NCI-H345 (cell line): ENCODE measurements around the gene BHLHE41.

Source experiments
- DNase-seq: peaks from one replicate; lab custom pipeline; 2025; lab: John Stamatoyannopoulos, UW

Gene BHLHE41

DNA sequence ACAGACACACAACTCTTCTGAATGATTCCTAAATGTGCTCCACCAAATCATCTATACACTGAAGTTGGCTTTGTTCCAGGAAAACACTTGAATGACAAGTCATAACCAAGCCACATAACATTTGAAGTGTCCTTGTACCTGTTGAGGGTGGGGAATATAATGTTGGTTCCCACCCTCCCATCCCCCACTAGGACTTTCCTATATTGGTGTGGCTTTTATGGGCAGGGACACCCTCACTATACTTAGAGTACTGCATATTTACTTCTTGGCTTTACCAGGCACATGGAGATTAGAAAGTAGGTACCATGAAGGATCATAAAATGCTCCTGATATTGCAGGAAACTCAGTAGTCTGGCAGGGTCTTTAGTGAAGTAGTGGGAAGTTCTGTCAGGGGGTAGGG, 9.7 kb upstream of the BHLHE41 start:
- DNase-seq, result no peak

DNA sequence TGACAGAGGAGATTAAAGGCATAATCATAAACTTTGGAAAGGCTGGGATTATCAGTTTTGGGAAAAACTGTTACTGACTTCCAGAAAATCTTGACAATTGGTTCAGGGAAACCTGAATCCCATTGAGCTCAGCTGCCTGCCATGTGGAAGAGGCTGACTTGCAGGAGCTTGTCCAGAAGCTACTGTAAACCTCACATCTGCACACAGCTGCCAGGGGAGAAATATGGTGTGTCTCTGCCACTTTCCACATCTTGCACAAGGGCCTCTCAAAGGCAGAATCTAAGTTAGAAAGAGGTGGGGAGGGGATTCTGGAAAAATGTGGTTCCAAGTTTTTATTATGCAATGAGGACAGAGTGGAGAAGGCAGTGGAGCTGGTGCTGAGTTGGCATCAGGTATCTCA, 8.7 kb upstream of the BHLHE41 start:
- DNase-seq, result no peak

- no peak for DNase-seq
Measured at GRCh38 chr12:26132866-26133265, 8.0 kb upstream of the BHLHE41 start.

- DNase-seq, result no peak
Measured at GRCh38 chr12:26131936-26132335, 7.1 kb upstream of the BHLHE41 start.

GRCh38 chr12:26130728-26131127, 5.9 kb upstream of the BHLHE41 start:
- DNase-seq, result no peak

- no peak for DNase-seq
Measured at GRCh38 chr12:26128168-26128567, 3.3 kb upstream of the BHLHE41 start.

DNA sequence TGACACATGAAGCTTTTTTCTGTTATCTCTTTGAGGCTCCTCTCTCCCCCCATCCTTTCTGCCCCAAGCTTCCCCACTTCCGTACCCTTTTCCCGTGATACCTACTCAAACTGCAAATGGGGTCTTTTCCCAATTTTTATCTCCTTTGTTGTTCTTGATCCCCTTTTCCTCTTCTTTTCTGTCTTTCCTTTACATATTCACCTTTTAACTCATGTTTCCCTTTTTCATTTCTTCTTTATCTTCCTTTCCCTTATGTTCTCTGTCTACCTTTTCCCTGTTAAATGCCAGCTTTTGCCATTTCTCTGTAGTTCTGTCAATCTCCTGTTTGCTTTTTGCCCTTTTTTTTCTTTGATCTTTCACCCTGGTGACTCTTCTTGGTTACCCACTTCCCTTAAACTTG, 2.6 kb upstream of the BHLHE41 start:
- DNase-seq, result no peak

GRCh38 chr12:26126340-26127284, 1.8 kb upstream of the BHLHE41 start:
- DNase-seq, result peak; percentile 13

- DNase-seq, result peak; percentile 40
Measured at GRCh38 chr12:26125400-26126339, 833 bp upstream of the BHLHE41 start.

DNA sequence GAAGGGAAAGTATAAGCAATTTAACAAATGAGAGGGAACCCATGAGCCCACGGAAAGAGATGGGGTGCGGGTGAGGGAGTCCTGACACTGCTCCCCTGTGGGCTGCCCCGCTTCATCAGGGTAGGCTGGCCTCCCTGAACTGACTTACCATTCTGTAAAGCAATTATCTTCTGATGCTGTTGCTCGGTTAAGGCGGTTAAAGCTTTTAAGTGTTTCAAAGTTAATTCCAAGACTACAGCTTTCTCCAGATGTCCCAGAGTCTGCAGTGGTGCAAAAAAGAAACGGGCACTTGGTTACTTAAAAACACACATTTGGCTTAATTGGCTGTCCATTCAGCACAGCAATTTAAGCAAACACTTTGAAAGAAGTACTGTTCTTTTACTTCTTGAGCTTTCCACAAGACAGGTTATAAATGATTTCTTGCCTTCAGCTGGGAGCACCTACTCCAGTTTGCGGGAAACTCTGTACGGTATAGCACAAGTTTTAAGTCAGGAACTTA, 1.3 kb downstream of the BHLHE41 start:
- no peak for DNase-seq

DNA sequence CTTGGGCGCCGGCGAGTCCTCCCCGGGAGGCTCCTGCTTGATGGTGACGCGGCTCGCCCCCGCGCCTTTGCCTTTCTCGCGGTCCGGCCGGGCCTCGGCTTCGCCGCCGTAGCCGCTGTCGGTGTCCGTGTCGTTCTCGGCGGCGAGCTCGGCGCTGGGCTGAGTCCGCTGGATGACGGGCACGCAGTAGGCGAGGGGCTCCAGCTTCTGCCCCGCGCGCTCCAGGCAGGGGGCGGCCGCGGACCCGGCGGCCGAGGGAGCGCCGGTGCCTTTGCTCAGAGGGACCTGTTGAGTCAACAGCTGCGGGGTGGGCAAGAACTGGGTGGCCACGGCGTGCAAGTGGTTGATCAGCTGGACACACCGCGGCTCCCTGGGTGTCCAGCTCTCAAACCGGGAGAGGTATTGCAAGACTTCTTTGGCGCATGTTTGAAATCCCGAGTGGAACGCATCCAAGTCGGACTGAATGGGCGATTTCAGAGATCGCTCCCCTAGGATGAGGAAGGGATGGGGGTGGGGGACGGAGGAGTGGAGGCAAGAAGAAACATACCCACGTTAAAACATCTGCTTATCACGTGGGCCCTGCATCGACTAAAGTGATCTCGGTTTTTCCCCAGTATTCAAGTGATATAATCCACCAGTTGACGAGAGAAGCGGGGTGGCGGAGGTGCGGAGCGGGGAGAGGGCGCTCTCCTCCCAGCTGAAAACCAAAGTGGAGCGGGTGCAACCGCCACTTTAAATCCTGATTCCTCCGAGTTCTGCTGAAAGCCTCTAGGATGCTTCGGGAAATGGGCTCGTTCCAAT, 2.0 kb downstream of the BHLHE41 start:
- DNase-seq, result no peak

DNA sequence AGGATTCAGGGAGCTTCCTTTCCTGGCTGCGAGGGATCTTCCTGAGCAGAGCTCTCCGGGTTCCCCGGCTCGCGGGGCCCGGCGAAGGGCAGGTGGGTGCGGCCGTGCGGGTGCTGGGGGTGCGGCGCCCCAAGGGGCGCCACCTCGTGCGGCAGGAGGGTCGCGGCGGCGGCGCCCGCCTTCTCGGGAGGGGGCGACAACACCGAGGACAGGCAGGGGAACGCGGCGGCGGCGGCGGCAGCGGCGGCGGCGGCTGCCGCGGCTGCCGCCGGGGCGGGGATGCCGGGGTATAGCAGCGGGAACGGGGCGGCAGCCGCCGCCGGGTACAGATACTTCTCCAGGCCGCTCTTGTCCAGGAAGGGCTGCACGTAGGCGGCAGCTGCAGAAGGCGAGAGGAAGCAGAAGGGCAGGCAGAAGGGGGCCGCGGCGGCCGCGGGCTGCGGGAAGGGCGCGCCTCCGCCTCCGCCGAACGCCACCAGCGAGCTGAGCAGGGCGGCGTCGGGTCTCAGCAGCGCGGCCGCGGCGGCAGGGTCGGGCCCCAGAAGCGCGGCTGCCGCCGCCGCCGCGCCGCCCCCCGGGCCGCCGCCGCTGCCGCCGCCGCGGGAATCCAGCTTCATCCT, 2.7 kb downstream of the BHLHE41 start:
- no peak for DNase-seq

- DNase-seq, result no peak
Measured at GRCh38 chr12:26121323-26122060, 3.3 kb downstream of the BHLHE41 start.

DNA sequence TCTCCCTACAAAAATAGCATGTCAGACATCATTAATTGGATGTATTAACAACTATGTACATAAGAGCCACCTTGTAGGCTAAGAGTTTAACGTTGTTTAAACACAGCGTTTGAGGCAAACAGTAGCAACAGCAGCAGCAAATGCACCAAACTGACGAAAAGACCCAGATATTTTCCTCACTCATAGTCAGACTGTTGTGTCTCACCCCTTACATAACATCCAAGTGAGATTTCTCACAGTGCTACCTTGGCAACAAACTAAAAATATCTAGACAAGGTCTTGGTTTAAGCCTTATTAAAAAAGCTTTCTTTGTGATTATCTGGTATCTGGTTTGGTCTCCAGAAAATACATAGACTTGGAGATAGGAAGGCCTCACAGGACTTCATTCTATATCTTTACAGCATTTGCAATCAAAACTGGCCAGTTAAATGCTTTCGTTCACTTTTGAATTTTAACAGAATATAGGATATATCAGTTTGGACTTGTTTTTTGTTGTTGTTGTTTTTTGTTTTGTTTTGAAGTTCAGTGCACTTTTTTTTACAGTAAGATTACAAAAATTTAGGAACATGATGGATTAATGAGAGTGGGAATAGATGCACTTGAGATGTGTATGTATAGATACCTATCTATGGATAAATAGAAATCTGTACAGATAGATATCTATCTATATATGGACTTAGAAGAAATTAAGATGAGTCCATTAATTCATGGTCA, 4.1 kb downstream of the BHLHE41 start:
- DNase-seq, result no peak

DNA sequence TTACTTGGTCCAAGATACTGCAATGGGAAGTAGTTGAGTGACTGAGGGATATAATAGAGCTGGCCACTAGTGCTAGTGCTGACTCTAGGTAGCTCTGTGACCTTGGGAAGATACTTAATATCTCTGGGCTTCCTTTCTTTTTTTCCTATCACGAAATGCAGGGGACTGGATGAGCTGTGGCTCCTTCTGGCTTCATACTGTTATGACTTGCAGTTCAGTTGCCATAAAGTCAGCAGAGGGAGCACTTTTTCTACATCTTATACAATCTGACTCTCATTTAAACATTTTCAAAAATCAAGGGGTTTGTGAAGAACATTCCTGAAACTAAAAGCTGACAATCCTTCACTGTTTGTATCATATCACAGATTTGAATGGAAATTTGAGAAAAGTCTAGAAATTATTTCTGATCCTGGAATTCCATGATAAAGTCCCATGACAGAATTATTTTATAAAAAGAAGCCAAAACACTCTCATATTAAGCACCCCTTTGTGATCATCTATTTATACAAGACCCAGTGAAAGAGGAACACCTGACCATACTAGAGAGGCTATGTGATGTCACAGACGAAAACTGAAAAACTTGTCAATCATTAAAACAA, 5.3 kb downstream of the BHLHE41 start:
- DNase-seq, result no peak

DNA sequence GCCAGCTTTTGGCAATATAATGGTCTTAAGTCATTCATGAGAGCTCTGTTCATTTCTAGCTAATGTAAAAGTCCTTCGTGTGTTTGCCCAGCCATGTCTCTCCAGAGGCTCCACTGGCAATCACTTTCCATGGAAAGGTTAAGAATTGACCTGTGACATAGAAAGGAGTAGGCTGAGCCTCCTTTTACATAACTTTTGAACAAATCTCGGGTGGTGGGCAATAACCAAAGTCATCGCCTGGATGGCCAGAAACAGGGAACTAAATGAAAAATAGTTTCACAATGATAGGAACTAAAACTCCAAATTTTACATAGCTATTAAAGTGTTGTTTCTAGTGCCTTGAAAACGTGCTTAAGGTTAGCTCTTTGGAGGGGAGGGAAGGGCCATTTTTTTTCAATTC, 6.5 kb downstream of the BHLHE41 start:
- no peak for DNase-seq

DNA sequence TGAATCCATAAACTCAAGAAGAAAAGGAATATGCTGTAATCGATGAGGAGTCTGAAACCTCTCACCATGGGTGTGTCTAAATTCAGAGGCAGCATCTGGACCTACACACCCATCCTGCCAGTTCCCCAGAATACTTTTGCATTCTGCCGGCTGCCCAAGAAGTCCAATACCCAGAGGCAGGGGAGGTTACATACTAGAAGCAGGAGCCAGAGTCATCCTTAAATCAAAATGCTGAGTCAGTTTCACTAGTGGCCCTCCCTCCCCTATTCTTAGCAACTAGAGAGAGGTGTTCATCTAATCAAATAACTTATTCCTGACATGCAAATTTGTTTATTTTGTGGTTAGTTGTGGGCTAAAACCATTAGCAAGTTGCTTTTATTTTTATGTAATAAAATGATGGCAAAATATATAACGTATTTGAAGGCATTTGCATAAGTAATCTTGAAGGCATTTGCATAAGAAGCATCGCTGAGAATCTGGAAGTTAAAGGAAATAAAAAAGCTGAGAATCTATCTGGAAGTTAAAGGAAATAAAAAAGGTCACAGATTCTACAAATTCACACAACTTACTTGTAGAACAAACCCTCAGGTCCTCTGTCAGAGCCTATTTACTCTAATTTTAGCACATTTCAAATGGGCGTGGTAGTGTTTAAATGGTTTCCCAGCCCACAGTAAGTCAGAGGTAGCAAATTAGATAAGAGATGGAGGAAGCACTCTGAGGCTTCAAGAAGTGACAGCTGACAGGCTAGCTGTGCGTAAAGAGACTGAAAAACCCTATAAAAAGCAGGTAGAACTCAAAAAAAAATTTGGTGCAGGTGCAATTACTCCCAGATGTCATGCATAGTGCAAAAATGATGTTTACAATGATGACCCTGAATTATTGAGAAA, 7.8 kb downstream of the BHLHE41 start:
- DNase-seq, result no peak

GRCh38 chr12:26114720-26115401, 10.0 kb downstream of the BHLHE41 start:
- DNase-seq, result no peak
